SJCRH30 (cell line): ENCODE measurements around the gene SLC25A48. TPM values are rescaled to one million over a fixed set of nuclear protein-coding genes. Genes with fewer than 3 reads are reported as not detected.

ENCODE experiments used
- DNase-seq, 2 experiments: peaks; one replicate each; pipeline ENCODE4 v3.0.0-alpha.2; 2015 to 2020
- H3K27ac ChIP-seq: fragments of 250-450 bp; sonication (Bioruptor Pico); 2 replicates; pipeline ENCODE4 v1.5.1; 2020; ENCODE audit warnings: mild to moderate bottlenecking, moderate library complexity
- H3K27me3 ChIP-seq: fragments of 250-450 bp; sonication (Bioruptor Pico); 2 replicates; pipeline ENCODE4 v1.5.1; 2020; ENCODE audit warnings: mild to moderate bottlenecking, moderate library complexity
- H3K36me3 ChIP-seq: fragments of 250-450 bp; sonication (Bioruptor Pico); 2 replicates; pipeline ENCODE4 v1.5.1; 2020; ENCODE audit warnings: mild to moderate bottlenecking, moderate library complexity
- H3K4me1 ChIP-seq: fragments of 250-450 bp; sonication (Bioruptor Pico); 2 replicates; pipeline ENCODE4 v1.5.1; 2020; ENCODE audit warnings: mild to moderate bottlenecking, moderate library complexity
- H3K4me3 ChIP-seq: fragments of 250-450 bp; sonication (Bioruptor Pico); 2 replicates; pipeline ENCODE4 v1.5.1; 2020; ENCODE audit warnings: mild to moderate bottlenecking, moderate library complexity
- H3K9me3 ChIP-seq: fragments of 250-450 bp; sonication (Bioruptor Pico); replicated peaks from 2 replicates; pipeline ENCODE4 v1.5.1; 2020; ENCODE audit warnings: mild to moderate bottlenecking, moderate library complexity
- total RNA-seq: library from RNA; depleted of rRNA; stranded (reverse); fragments of >200 nt; shearing (Covaris generic); gene quantifications from 2 replicates; pipeline ENCODE4 v1.2.3, GENCODE V29; 2014; rRNA removed

Gene SLC25A48
- total RNA-seq, 1 experiment from 2014 or later: not detected

GRCh38 chr5:135920199-135920598, 85.7 kb downstream of the SLC25A48 start:
- H3K27ac ChIP-seq: no peak overlapping the region
- no peaks in the 10 kb centered on the region for H3K9me3 ChIP-seq
- no peak overlapping the region for H3K4me3 ChIP-seq
- DNase-seq: no peak
- H3K36me3 ChIP-seq: no peaks in the 10 kb centered on the region
- peaks cover 9% of the 10 kb centered on the region for H3K27me3 ChIP-seq
- no peaks in the 10 kb centered on the region for H3K4me1 ChIP-seq

- no peaks in the 10 kb centered on the region for H3K36me3 ChIP-seq
- H3K9me3 ChIP-seq: no peaks in the 10 kb centered on the region
- DNase-seq: no peak
- H3K27ac ChIP-seq: no peak overlapping the region
- peaks cover 9% of the 10 kb centered on the region for H3K27me3 ChIP-seq
- no peaks in the 10 kb centered on the region for H3K4me1 ChIP-seq
- H3K4me3 ChIP-seq: no peak overlapping the region
These were observed 86.9 kb downstream of the SLC25A48 start for GRCh38 chr5:135921388-135921787.

- Histone ChIP-seq H3K36me3 (no peaks in the 10 kb centered on the region), H3K27me3 (no peaks in the 10 kb centered on the region), H3K9me3 (no peaks in the 10 kb centered on the region; the same call in 1 of the 2 replicates), H3K4me3 (no peak overlapping the region), H3K27ac (no peak overlapping the region), H3K4me1 (peaks cover 3% of the 10 kb centered on the region; the same call in 1 of the 2 replicates)
- DNase-seq: no peak
These were observed 95.8 kb downstream of the SLC25A48 start for GRCh38 chr5:135930029-135930948.

- H3K27ac ChIP-seq: no peak overlapping the region
- no peaks in the 10 kb centered on the region; the same call in 1 of the 2 replicates for H3K9me3 ChIP-seq
- no peak overlapping the region for H3K4me3 ChIP-seq
- H3K27me3 ChIP-seq: no peaks in the 10 kb centered on the region
- peaks cover 3% of the 10 kb centered on the region; the same call in 1 of the 2 replicates for H3K4me1 ChIP-seq
- no peaks in the 10 kb centered on the region for H3K36me3 ChIP-seq
- DNase-seq: no peak
These were observed 96.5 kb downstream of the SLC25A48 start for GRCh38 chr5:135930949-135931295.

GRCh38 chr5:135934939-135935338, 100.5 kb downstream of the SLC25A48 start:
- no peaks in the 10 kb centered on the region for H3K36me3 ChIP-seq
- no peaks in the 10 kb centered on the region for H3K27me3 ChIP-seq
- H3K27ac ChIP-seq: no peak overlapping the region
- no peaks in the 10 kb centered on the region for H3K9me3 ChIP-seq
- H3K4me3 ChIP-seq: no peak overlapping the region
- peaks cover 3% of the 10 kb centered on the region; the same call in 1 of the 2 replicates for H3K4me1 ChIP-seq
- DNase-seq: no peak

- no peaks in the 10 kb centered on the region for H3K27me3 ChIP-seq
- no peaks in the 10 kb centered on the region for H3K36me3 ChIP-seq
- H3K9me3 ChIP-seq: no peaks in the 10 kb centered on the region
- H3K4me3 ChIP-seq: no peak overlapping the region
- H3K4me1 ChIP-seq: peaks cover 3% of the 10 kb centered on the region; the same call in 1 of the 2 replicates
- DNase-seq: no peak
- H3K27ac ChIP-seq: no peak overlapping the region
These were observed 102.9 kb downstream of the SLC25A48 start for GRCh38 chr5:135937245-135937911.

Other genes with a start within 250 kb of the SLC25A48 start
- not detected in 2 replicates for gene IL9, start 61.2 kb downstream of the SLC25A48 start, total RNA-seq
- not detected in 2 replicates for gene LECT2, start 120.3 kb downstream of the SLC25A48 start, total RNA-seq
- 4.8 TPM in 2 replicates for gene TGFBI, start 194.3 kb downstream of the SLC25A48 start, total RNA-seq